Measurements from ENCODE around the gene ABCD1. TPM values are rescaled to one million over a fixed set of nuclear protein-coding genes. Genes with fewer than 3 reads are reported as not detected.
"Not testable (repeated sequence)": the region's sequence is repeated elsewhere in the genome, so short reads cannot be mapped to it uniquely, and the experiment has no call there.

The ABCD1 gene
- total and polyA plus RNA-seq, 10 donors, result 5.1 to 28.1 (median 19.6) TPM

DNA sequence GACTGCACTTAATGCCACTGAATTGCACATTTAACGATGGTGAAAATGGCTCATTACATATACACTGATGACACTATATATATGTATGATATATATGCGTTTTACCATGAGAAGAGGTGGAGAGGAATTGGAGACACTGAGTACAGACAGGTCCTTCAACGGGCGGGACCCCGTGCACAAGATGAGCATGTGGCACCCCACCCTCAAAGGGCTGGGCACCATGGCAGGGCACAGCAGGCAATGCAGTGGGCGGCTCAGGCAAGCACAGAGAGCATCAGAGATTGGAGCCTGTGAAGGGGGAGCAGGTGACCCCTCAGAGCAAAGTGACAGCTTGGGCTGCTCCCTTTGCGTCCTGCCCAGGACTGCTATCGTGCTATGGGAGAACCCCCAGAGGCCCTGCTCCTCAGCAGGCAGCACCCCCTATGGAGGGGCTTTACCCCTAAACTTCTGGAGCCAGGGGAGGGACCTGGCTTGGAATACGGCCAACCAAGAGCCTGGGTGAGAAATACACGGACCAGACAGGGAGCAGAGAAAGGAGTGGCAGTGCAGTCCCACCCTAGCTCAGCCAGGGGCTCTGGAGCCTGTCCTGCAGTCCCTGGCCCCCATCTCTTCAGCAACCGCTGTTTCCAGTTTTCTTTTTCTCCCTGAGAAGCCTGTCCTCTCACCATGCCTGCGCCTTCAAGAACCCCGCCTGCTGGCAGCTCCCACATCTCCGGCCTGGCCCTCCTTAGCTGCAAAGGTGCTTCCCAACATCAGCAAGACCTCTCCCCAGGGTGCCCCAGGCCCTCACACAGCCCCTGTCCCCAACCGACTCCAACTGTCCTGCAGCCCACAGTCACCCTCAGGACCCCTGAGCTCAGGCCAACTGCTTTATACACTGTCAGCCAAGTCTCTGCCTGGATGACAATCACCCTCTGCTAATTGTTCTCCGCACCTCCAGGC is 26.5 kb upstream of the ABCD1 start:
- peak in 1 of 3 donors; percentile 6 for TF ChIP-seq POLR2AphosphoS5 (IDR thresholded peaks at IDR 0.05)
- TF ChIP-seq CTCF (IDR thresholded peaks at IDR 0.05 in 8 of 11, conservative IDR thresholded peaks at IDR 0.05 in 3 of 11), result no peak
- Histone ChIP-seq H3K27ac (peak overlapping the region in 1 of 8 donors; percentile 59), H3K9me3 (no peaks in the 10 kb centered on the region), H3K27me3 (replicated peaks in 1 of 7) (no peaks in the 10 kb centered on the region), H3K4me1 (peaks cover 0 to 6% (median 0%) of the 10 kb centered on the region in 6 donors), H3K4me3 (no peak overlapping the region), H3K36me3 (peaks cover 0 to 90% (median 19%) of the 10 kb centered on the region in 6 donors)
- DNase-seq, result no peak
- WGBS, 5 donors, result 83 to 99% (median 92%) methylated on average over 10 to 15 of the region's 16 CpGs
- intact Hi-C loops (cut with DNase I; ENCODE audit: low total_unique reads), result no loop called here

DNA sequence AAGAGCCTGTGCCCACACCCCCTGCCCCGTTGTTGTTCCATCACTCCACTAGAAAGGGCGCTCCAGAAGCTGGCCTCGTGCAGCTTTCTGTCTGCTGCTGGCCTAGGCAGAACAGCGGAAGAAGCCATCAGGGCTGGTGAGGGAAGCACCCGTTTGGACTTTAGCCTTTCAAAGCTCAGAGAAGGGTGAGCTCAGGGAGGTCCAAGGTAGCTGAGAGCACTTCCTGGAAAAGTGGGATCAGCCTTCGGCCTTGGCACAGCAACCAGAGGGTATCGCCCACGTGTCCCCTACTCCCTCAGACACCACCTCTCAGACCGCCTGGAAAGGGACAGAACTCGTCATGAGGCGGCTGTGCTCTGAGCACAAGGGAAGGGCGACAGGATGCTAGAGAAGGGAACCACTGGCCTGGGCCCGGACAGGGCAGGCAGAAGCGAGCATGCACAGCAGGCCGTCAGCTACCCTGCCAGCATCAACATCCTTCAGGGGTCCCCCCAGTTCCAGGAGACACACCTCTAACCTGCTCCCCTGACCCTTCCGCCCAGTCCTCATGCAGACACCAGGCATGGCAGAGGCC is 25.4 kb upstream of the ABCD1 start:
- DNase-seq; H3K9me3 ChIP-seq; intact Hi-C loops (cut with DNase I; ENCODE audit: low total_unique reads); H3K27me3 ChIP-seq (replicated peaks in 1 of 7); H3K4me1 ChIP-seq; H3K4me3 ChIP-seq: not testable (repeated sequence)
- Histone ChIP-seq H3K27ac (peak overlapping the region in 4 of 8 donors; percentile 55 to 63 (median 60)), H3K36me3 (peaks cover 0 to 97% (median 26%) of the 10 kb centered on the region in 6 donors)
- TF ChIP-seq POLR2AphosphoS5 (IDR thresholded peaks at IDR 0.05), result peak in 2 of 3 donors; percentile 7 to 16
- WGBS, 5 donors, result 73 to 89% (median 84%) methylated on average over 5 to 16 of the region's 16 CpGs

DNA sequence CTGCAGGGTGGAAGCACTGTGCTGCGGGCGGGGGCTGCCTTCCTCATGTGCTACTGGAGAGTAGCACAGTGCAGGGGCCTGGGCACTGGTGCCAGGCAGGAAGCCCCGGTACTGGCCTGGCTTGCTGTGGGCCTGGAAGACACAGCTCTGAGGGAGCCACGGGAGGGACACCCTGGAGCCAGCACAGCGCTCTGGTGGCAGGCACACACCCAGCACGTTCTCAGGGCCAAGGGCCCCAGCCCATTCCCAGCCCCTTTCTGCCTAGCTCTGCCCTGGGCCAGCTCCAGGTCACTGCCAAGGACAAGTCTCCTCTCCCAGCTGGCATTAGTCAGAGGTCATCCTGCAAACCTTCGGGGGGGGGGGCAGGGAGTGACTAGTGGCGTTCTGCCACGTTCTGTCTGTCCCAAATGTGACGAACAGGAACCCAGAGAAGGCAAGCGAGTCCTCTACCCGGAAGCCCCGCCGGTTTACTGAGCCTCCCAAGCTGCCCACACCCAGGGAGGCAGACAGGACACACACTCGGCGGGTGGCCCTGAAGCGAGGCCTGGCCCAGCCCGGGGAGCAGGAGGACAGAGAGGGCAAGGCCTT is 24.8 kb upstream of the ABCD1 start:
- Histone ChIP-seq H3K27ac (peak overlapping the region in 5 of 8 donors; percentile 42 to 63 (median 59)), H3K36me3 (peaks cover 0 to 98% (median 26%) of the 10 kb centered on the region in 6 donors)
- 76 to 86% (median 81%) methylated on average over 12 to 18 of the region's 18 CpGs; no CpG with 5 or more reads in 1 of the 5 donors for whole genome bisulfite sequencing, 5 donors
- intact Hi-C loops (cut with DNase I; ENCODE audit: low total_unique reads); H3K4me3 ChIP-seq; H3K4me1 ChIP-seq; H3K27me3 ChIP-seq (replicated peaks in 1 of 7); H3K9me3 ChIP-seq: not testable (repeated sequence)
- DNase-seq, result peak; percentile 78
- peak in 2 of 3 donors; percentile 25 to 32 for TF ChIP-seq POLR2AphosphoS5 (IDR thresholded peaks at IDR 0.05)

GRCh38 chrX:153700376-153700945 is 24.2 kb upstream of the ABCD1 start:
- Histone ChIP-seq H3K27me3 (replicated peaks in 1 of 7) (no peaks in the 10 kb centered on the region), H3K4me1 (peaks cover 0 to 6% (median 0%) of the 10 kb centered on the region in 6 donors), H3K9me3 (no peaks in the 10 kb centered on the region), H3K27ac (peak overlapping the region in 5 of 8 donors; percentile 42 to 63 (median 59)), H3K4me3 (no peak overlapping the region), H3K36me3 (peaks cover 0 to 100% (median 26%) of the 10 kb centered on the region in 6 donors)
- no peak for DNase-seq
- TF ChIP-seq CTCF (IDR thresholded peaks at IDR 0.05 in 8 of 11, conservative IDR thresholded peaks at IDR 0.05 in 3 of 11) (no peak), POLR2A (IDR thresholded peaks at IDR 0.05) (no peak), POLR2AphosphoS5 (IDR thresholded peaks at IDR 0.05) (no peak)
- intact Hi-C loops (cut with DNase I; ENCODE audit: low total_unique reads), result no loop called here
- 72 to 82% (median 75%) methylated on average over 9 to 15 of the region's 15 CpGs for WGBS, 5 donors
